Stimulated activated CD8-positive, alpha-beta memory T cell treated with anti-CD3 and anti-CD28 coated beads, Interleukin-15, amount 100 ng/mL, for 4 hours (primary cell): ENCODE data around the gene NUSAP1.
"Not testable (repeated sequence)": the region's sequence is repeated elsewhere in the genome, so short reads cannot be mapped to it uniquely, and the experiment has no call there.

Source experiments
- DNase-seq, 2 donors: peaks; one replicate each; pipeline ENCODE4 v3.0.0-alpha.2; 2020; ENCODE audit warnings: low read depth in 2 of 2

The NUSAP1 gene

DNA sequence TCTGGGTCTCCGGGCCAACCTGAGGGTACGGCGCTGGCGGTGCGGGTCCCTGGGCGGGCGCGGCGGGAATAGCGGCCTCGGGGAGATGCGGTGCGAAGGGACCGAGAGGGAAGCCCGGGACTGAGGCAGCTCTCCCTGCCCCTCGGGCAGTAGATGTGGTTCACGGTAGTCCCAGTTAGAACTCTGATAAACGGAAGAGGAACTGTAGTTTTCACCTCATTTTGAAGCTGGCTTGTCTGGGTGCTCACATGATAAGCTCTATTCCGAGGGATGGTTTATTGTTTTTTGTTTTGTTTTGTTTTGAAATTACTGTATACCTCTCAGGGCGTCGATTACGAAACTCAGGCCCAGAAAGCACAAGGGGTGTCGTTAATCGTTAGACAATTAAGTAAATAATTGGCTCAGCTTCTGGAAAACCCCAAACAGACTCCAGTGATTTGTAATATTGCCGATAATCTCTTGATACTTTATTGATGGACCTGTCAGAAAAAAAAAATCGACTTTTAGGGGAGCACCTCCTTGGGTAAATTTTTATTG, 413 bp downstream of the NUSAP1 start:
- no peak for DNase-seq

DNA sequence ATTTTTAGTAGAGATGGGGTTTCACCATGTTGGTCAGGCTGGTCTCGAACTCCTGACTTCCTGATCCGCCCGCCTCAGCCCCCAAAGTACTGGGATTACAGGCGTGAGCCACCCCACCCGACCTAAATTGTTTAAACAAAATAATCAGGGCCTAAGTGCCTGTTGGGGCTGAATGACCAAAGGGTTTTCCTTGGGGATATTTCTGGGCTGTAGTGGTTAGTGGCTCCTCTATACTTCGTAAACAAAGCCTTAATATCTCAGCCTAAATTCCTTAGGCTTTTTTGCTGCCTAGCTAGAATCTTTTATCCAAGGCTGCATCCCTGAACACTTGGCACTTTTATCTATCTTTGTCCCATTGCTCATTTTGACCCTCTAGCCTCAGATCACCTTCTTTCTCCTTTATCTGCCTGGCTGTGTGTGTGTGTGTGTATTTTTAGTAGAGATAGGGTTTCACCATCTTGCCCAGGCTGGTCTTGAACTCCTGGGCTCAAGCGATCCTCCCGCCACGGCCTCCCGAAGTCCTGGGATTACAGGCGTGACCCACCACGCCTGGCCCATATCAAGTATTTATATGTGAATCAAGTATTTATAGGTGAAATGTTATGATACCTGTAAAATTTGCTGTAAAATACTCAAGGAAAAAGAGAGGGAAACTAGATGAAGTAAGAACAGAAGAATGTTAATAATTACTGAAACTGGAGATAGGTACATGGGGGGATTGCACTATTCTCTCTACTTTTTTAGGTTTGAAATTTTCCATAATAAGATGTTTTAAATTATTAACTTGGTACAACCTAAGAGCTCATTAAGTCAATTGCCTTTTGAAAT, 1.8 kb downstream of the NUSAP1 start:
- DNase-seq, result no peak

GRCh38 chr15:41336549-41336948, 3.9 kb downstream of the NUSAP1 start:
- DNase-seq, result no peak

DNA sequence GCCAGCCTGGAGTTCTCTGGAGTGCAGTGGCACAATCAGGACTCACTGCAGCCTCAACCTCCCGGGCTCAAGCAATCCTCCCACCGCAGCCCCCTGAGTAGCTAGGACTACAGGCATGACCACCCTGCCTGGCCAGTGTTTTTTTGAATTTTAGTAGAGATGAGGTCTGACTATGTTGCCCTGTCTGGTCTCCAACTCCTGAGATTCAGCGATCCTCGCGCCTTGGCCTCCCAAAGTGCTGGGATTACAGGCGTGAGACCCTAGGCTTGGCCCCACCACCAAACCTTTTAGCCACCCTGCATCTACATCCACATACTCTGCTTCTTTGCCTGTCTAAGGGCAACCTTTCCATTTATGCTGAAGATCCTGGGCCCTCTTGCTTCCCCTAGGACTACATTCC, 4.4 kb downstream of the NUSAP1 start:
- no peak for DNase-seq

GRCh38 chr15:41337631-41338522, 5.2 kb downstream of the NUSAP1 start:
- no peak for DNase-seq

GRCh38 chr15:41340189-41340695, 7.6 kb downstream of the NUSAP1 start:
- DNase-seq, result no peak

DNA sequence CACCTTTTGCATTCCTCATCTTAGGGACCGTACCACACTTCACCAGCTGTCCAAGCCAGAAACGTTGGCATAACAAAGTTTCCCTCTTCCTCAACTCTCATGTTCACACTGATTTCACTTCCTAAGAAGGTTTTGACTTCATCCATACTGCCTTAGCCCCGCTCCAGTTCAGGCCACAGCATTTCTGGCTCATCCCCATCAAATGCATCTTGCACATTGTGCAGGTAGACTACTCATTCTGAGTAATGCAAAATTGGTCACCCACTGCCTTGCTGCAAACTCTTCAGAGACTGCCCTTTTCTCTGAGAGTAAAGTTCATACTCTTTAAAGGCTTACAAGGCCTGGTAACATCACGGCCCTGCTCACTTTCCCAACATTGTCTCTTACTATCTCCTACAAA, 8.8 kb downstream of the NUSAP1 start:
- DNase-seq, result no peak

- no peak for DNase-seq
Measured at GRCh38 chr15:41347236-41347635, 14.6 kb downstream of the NUSAP1 start.

DNA sequence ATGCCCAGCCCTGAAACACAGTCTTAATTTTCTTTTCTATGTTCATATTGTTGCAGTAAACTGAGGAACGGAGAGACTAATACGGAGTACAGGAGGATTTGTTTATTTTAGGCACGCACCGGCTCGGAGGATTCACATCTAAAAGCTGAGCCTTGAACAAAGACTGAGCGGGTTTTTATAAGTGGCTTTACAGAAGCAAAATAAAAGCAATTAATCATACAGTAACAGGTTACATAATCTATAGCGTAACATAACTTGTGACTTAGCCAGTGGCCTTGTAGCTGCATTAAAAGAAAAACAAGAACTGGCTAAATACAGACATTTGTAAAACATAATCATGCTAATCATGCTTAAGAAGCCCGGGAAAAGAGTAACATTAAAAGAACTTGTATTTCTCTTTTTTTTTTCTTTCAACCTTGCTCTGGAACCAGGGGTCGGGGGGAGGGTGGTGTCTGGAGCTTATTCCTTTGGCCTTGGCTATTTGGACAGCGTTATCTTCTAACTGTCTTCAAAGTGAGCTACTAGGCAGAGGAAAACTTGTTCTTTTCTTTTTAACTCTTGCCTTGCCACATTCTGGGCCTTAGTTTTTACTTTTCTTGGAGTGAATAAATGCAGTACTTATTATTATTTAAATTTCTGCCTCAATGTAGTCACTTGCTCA, 17.5 kb downstream of the NUSAP1 start:
- DNase-seq, result no peak

GRCh38 chr15:41354371-41354770, 21.7 kb downstream of the NUSAP1 start:
- no peak for DNase-seq

- DNase-seq, result no peak
Measured at GRCh38 chr15:41367418-41367817, 34.7 kb downstream of the NUSAP1 start.

DNA sequence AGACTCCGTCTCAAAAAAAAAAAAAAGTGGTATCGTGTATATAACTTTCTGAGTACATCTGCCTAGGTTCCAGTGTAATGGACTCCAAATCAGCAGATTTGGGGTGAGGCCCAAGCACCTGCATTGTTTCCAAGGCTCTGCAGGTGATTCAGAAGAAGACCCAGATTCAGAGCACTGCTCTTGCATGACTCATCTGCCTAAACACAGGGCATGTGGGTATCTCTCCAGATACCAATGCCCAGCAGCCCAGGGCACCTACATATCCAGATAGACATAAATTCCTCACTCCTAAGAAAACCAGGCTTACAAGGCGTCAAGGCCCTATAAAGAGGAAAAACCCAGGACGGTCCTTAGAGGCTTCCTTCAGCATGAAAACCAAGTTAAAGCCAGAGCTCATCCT, 45.3 kb downstream of the NUSAP1 start:
- no peak for DNase-seq

DNA sequence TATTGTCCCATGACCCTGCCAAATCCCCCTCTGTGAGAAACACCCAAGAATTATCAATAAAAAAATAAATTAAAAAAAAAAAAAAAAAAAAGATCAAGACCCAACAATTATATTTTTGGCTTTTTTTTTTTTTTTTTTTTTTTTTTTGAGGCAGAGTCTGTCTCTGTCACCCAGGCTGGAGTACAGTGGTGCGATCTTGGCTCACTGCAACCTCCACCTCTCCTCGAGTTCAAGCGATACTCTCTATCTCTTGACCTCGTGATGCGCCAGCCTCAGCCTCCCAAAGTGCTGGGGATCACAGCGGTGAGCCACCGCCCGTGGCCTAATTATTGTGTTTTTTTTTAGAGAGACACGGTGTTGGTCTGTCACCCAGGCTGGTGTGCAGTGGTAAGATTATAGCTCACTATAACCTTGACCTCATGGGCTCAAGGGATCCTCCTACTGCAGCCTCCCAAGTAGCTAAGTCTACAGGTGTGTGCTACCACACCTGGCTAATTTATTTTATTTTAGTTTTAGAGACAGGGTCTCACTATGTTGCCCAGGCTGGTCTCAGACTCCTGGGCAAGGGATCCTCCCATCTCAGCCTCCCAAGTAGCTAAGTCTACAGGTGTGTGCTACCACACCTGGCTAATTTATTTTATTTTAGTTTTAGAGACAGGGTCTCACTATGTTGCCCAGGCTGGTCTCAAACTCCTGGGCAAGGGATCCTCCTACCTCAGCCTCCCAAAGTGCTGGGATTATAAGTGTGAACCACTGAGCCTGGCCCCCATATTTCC, 51.5 kb downstream of the NUSAP1 start:
- DNase-seq, result not testable (repeated sequence)

GRCh38 chr15:41387646-41388045, 55.0 kb downstream of the NUSAP1 start:
- no peak for DNase-seq

GRCh38 chr15:41392659-41393058, 60.0 kb downstream of the NUSAP1 start:
- DNase-seq, result no peak

GRCh38 chr15:41394924-41395323, 62.2 kb downstream of the NUSAP1 start:
- no peak for DNase-seq

DNA sequence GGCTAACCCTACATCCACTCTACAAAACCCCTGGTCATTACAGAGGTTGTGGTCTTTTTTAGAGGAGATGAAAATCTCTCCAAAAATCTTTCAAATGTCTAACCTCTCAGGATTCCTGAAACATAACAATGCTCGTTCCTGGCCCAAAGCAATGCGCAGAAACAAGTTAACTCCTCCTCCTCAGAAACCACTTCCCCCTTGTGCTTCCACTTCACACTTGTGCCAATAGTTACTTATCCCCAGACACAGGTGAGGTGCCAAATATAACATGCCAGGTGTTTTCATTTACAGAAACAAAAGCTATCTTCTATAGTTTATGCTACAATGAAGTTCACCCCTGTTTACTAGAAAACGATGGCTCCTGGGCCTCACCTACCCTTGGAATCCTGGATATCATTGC, 63.4 kb downstream of the NUSAP1 start:
- no peak for DNase-seq

DNA sequence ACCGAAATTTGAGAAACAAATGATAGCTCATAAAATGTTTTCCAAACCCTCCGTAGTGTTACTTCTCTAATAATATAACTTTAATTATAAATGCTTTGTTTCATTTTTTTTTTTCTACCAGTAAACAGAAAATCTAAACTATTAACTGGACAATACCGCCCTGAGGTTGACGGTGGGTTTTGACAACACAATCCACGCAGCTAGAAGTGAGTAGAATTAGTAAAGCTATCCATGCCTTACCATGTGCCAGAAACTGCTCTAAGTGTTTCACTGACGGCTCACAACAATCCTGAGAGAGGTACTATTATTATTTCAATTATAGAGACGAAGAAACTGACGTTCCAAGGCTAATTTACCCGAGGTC, 69.2 kb downstream of the NUSAP1 start:
- no peak for DNase-seq

GRCh38 chr15:41407341-41407740, 74.7 kb downstream of the NUSAP1 start:
- DNase-seq, result no peak

DNA sequence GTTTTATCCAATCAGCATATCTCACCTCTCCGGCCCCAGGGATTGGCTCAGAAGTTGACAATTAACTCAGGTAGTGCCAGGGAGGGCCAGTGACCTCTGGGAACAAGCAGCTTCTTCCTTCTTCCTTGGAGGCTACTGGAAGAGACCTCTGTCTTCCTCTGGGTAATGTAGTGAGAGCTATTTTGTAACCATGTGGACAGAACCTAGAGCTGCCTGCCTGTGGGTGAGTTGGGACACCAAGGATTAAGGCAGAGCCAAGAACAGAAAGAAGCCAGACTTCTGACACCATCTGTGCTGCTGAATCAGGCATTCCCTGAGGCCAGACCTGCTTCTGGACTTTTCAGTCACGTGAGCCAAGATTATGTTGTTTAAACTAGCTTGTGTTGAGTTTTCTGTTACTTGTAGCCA, 75.6 kb downstream of the NUSAP1 start:
- no peak for DNase-seq

DNA sequence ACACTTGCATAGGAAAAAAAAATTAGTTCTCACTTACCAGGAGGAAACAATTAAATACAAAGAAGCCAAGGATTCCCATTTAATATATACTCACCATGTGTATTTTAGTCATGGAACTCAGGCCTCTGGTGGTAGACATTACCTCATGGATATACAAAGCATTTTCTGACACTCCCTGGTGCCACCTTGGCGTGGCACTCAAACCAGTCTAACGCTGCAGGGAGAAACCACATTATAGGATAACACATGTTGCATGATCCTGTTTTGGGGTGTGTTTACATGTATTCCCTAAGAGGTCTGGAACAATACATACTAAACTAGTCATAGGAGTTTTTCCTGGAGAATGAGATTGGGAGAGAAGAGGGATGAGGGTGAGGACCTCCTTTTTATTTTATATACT, 78.3 kb downstream of the NUSAP1 start:
- no peak for DNase-seq
